ENCODE data around the gene C12orf57.

The C12orf57 gene

GRCh38 chr12:6919588-6919987, 24.2 kb upstream of the C12orf57 start:
- DNase-seq: no peak

GRCh38 chr12:6921539-6921938, 22.3 kb upstream of the C12orf57 start:
- DNase-seq: no peak

- DNase-seq: no peak
Observed at GRCh38 chr12:6921996-6922946, 21.6 kb upstream of the C12orf57 start.

- no peak for DNase-seq
Observed at GRCh38 chr12:6923003-6923732, 20.7 kb upstream of the C12orf57 start.

GRCh38 chr12:6923851-6924250, 20.0 kb upstream of the C12orf57 start:
- no peak for DNase-seq

- DNase-seq: no peak
Observed at GRCh38 chr12:6925239-6925539, 18.6 kb upstream of the C12orf57 start.

- DNase-seq: no peak
Observed at GRCh38 chr12:6925540-6926279, 18.1 kb upstream of the C12orf57 start.

- DNase-seq: peak; percentile 57
Observed at GRCh38 chr12:6927379-6928021, 16.3 kb upstream of the C12orf57 start, which contains the start of gene ATN1. Gene ATN1, plus strand, starts transcription at chr12:6927959. Its CDS starts 6,043 bp downstream, at chr12:6934002.

- DNase-seq: no peak
Observed at GRCh38 chr12:6928022-6928702, 15.7 kb upstream of the C12orf57 start.

GRCh38 chr12:6928703-6929407, 15.0 kb upstream of the C12orf57 start:
- DNase-seq: no peak

- DNase-seq: no peak
Observed at GRCh38 chr12:6929466-6930452, 14.1 kb upstream of the C12orf57 start.

GRCh38 chr12:6932766-6933165, 11.1 kb upstream of the C12orf57 start:
- DNase-seq: no peak

GRCh38 chr12:6934110-6934509, 9.7 kb upstream of the C12orf57 start:
- DNase-seq: no peak

- DNase-seq: no peak
Observed at GRCh38 chr12:6935371-6936193, 8.2 kb upstream of the C12orf57 start.

- no peak for DNase-seq
Observed at GRCh38 chr12:6936194-6936635, 7.6 kb upstream of the C12orf57 start.

GRCh38 chr12:6936636-6937480, 7.0 kb upstream of the C12orf57 start:
- DNase-seq: peak; percentile 58

GRCh38 chr12:6937481-6938352, 6.1 kb upstream of the C12orf57 start:
- DNase-seq: peak; percentile 95
